IMR-90 (cell line): ENCODE measurements around the gene NEK11. TPM values are rescaled to one million over a fixed set of nuclear protein-coding genes. Genes with fewer than 3 reads are reported as not detected.

ENCODE experiments used
- ATAC-seq: fragments of 200-7000 bp; cut with Tn5 transposase; 2 replicates; pipeline ENCODE4 v1.9.1; 2020; ENCODE audit warnings: low read depth, mild to moderate bottlenecking, moderate library complexity
- BruUV-seq: library from RNA; stranded (reverse); fragments of 400-500 nt; replicated peaks from 2 replicates; lab custom pipeline; 2021; lab: Mats Ljungman, UMichigan
- CTCF ChIA-PET: fragments of 300-600 bp; formaldehyde crosslinking; extraction: SDS; loops from one replicate; lab custom pipeline; 2021; ENCODE audit warnings: antibody characterized with exemption; lab: Yijun Ruan, JAX
- POLR2A ChIA-PET: fragments of 300-600 bp; sonication (Branson Sonifier 250); formaldehyde crosslinking; loops from one replicate; lab custom pipeline; 2022; ENCODE audit warnings: antibody characterized with exemption; ENCODE audit not compliant: unreplicated experiment; lab: Charles Lee
- DNase-seq: peaks from one replicate; pipeline ENCODE4 v3.0.0; 2013
- H2AFZ ChIP-seq: replicated peaks from 2 replicates; pipeline ENCODE3; 2013; ENCODE audit warnings: low read length, mild to moderate bottlenecking; ENCODE audit not compliant: poor library complexity
- H2AK5ac ChIP-seq: 2 replicates; pipeline ENCODE4 v1.6.1; 2013; ENCODE audit warnings: low read depth, low read length, inconsistent platforms
- H2AK9ac ChIP-seq: replicated peaks from 2 replicates; pipeline ENCODE3; 2013; ENCODE audit warnings: mild to moderate bottlenecking, low read depth, low read length, moderate library complexity; ENCODE audit not compliant: poor library complexity
- H2BK120ac ChIP-seq: 2 replicates; pipeline ENCODE4 v1.6.1; 2013; ENCODE audit warnings: low read depth, low read length, inconsistent platforms
- H2BK15ac ChIP-seq: 3 replicates; pipeline ENCODE4 v1.6.1; 2013; ENCODE audit warnings: low read depth, low read length, inconsistent platforms
- H2BK20ac ChIP-seq: 2 replicates; pipeline ENCODE4 v1.6.1; 2013; ENCODE audit warnings: low read depth, mild to moderate bottlenecking, inconsistent platforms, low read length, moderate library complexity
- H2BK5ac ChIP-seq: 2 replicates; pipeline ENCODE4 v1.6.1; 2013; ENCODE audit warnings: mild to moderate bottlenecking, low read depth, low read length, inconsistent platforms; ENCODE audit not compliant: poor library complexity, severe bottlenecking
- H3K14ac ChIP-seq: replicated peaks from 2 replicates; pipeline ENCODE4 v1.6.1; 2013; ENCODE audit warnings: low read depth, low read length, inconsistent platforms
- H3K18ac ChIP-seq: 2 replicates; pipeline ENCODE4 v1.6.1; 2013; ENCODE audit warnings: low read depth, low read length, control low read depth
- H3K23ac ChIP-seq: 2 replicates; pipeline ENCODE4 v1.6.1; 2013; ENCODE audit warnings: low read depth, low read length, inconsistent platforms
- H3K27ac ChIP-seq: 2 replicates; pipeline ENCODE4 v1.5.1; 2013; ENCODE audit warnings: mild to moderate bottlenecking, control low read depth, low read length; ENCODE audit not compliant: insufficient read depth
- H3K27me3 ChIP-seq: 2 replicates; pipeline ENCODE4 v1.6.1; 2013; ENCODE audit warnings: low read length; ENCODE audit not compliant: control insufficient read depth, insufficient read depth
- H3K36me3 ChIP-seq: 2 replicates; pipeline ENCODE4 v1.6.1; 2013; ENCODE audit warnings: low read length, mixed read lengths; ENCODE audit not compliant: control insufficient read depth, insufficient read depth
- H3K4ac ChIP-seq: 2 replicates; pipeline ENCODE4 v1.6.1; 2013; ENCODE audit warnings: low read depth, low read length, inconsistent platforms
- H3K4me1 ChIP-seq: 2 replicates; pipeline ENCODE4 v1.6.1; 2013; ENCODE audit warnings: low read length, mixed read lengths; ENCODE audit not compliant: control insufficient read depth, insufficient read depth
- H3K4me2 ChIP-seq: 2 replicates; pipeline ENCODE4 v1.6.1; 2013; ENCODE audit warnings: low read depth, mild to moderate bottlenecking, control low read depth, low read length, moderate library complexity
- H3K4me3 ChIP-seq: 2 replicates; pipeline ENCODE4 v1.5.1; 2013; ENCODE audit warnings: low read depth, mild to moderate bottlenecking, control low read depth, low read length, moderate library complexity; ENCODE audit not compliant: insufficient read depth
- H3K56ac ChIP-seq: 2 replicates; pipeline ENCODE4 v1.6.1; 2013; ENCODE audit warnings: low read length, inconsistent platforms; ENCODE audit not compliant: insufficient read depth; ENCODE audit errors: extremely low read depth
- H3K79me1 ChIP-seq, 2 experiments: 2 replicates each; pipeline ENCODE4 v1.6.1; 2013; ENCODE audit warnings: low read length in 2 of 2, inconsistent platforms in 1 of 2, low read depth in 1 of 2
- H3K9ac ChIP-seq: 2 replicates; pipeline ENCODE4 v1.6.1; 2013; ENCODE audit warnings: low read depth, low read length, control low read depth
- H3K9me1 ChIP-seq: 2 replicates; pipeline ENCODE4 v1.6.1; 2013; ENCODE audit warnings: low read length, inconsistent platforms; ENCODE audit not compliant: insufficient read depth
- H3K9me3 ChIP-seq: 2 replicates; pipeline ENCODE4 v1.6.1; 2013; ENCODE audit warnings: low read length; ENCODE audit not compliant: control insufficient read depth, insufficient read depth
- H4K20me1 ChIP-seq: 2 replicates; pipeline ENCODE4 v1.6.1; 2013; ENCODE audit warnings: low read length, inconsistent platforms; ENCODE audit not compliant: insufficient read depth
- H4K5ac ChIP-seq: 2 replicates; pipeline ENCODE4 v1.6.1; 2013; ENCODE audit warnings: mild to moderate bottlenecking, low read depth, low read length, control low read depth
- H4K8ac ChIP-seq, 2 experiments: 2 replicates each; pipeline ENCODE4 v1.6.1; 2013; ENCODE audit warnings: low read depth in 2 of 2, low read length in 2 of 2, control low read depth in 1 of 2, inconsistent platforms in 1 of 2
- H4K91ac ChIP-seq: 2 replicates; pipeline ENCODE4 v1.6.1; 2013; ENCODE audit warnings: low read depth, low read length, inconsistent platforms; ENCODE audit not compliant: insufficient read depth
- CEBPB ChIP-seq: IDR thresholded peaks from 2 replicates; pipeline ENCODE4 v1.6.1; 2012; ENCODE audit warnings: low read depth, low read length, improper control_type of control experiment
- CHD1 ChIP-seq: IDR thresholded peaks from 2 replicates; pipeline ENCODE4 v1.6.1; 2012; ENCODE audit warnings: low read depth, low read length, improper control_type of control experiment
- NFE2L2 ChIP-seq: fragments of 150-350 bp; IDR thresholded peaks from 2 replicates; pipeline ENCODE4 v1.6.1; 2016; ENCODE audit warnings: low read depth, mild to moderate bottlenecking, low read length
- WGBS, 2 experiments: methylation state at CpG; one replicate each; pipeline versions ENCODE4 v1.1.5 to v1.1.7; 2013; ENCODE audit warnings: missing lambda C conversion rate in 2 of 2; ENCODE audit not compliant: insufficient read length in 1 of 2; ENCODE audit errors: extremely low coverage in 2 of 2; 5-methylcytosine and 5-hydroxymethylcytosine counted together
- dilution Hi-C: fragments of 300-500 bp; cut with HindIII; formaldehyde crosslinking; loops from one replicate; pipeline ENCODE4 v1.14.3; 2018; ENCODE audit warnings: low sequenced_read_pairs; ENCODE audit not compliant: unreplicated experiment
- in situ Hi-C: fragments of 300-500 bp; cut with MboI; formaldehyde crosslinking; loops from 3 replicates; pipeline ENCODE4 v1.14.3; 2019; ENCODE audit warnings: low sequenced_read_pairs, inconsistent platforms, mixed read lengths
- intact Hi-C: fragments of 100-400 bp; cut with micrococcal nuclease; formaldehyde crosslinking; loops from 2 replicates; pipeline ENCODE4 v1.10.0; 2022
- polyA plus RNA-seq, 3 experiments: library from polyadenylated mRNA; depleted of rRNA; stranded (reverse); fragments of >200 nt; gene quantifications; 2 replicates each; pipeline ENCODE4 v1.2.3, GENCODE V29; 2012; ENCODE audit warnings: low replicate concordance in 1 of 3
- total RNA-seq: library from RNA; depleted of rRNA; stranded (reverse); fragments of >200 nt; gene quantifications from 2 replicates; pipeline ENCODE4 v1.2.3, GENCODE V29; 2012

Gene NEK11
- total and polyA plus RNA-seq, 2 of the 4 experiments (the other 2 are of a cell fraction) = 1.1 to 1.6 TPM

GRCh38 chr3:131284302-131284701 lies 257.6 kb downstream of the NEK11 start:
- ChIA-PET CTCF (no interaction called here), POLR2A (no interaction called here)
- in situ Hi-C loops = no loop called here
- H3K23ac ChIP-seq = no peak overlapping the region
- no peak overlapping the region for H4K91ac ChIP-seq
- no peaks in the 10 kb centered on the region for H3K36me3 ChIP-seq
- H3K4me3 ChIP-seq = no peak overlapping the region
- no peaks in the 10 kb centered on the region for H3K79me1 ChIP-seq
- no peak overlapping the region for H2BK120ac ChIP-seq
- no peak overlapping the region for H2AFZ ChIP-seq
- H3K56ac ChIP-seq = no peak overlapping the region
- no peak overlapping the region for H2AK5ac ChIP-seq
- no peak overlapping the region for H3K9ac ChIP-seq
- no peak overlapping the region for H3K14ac ChIP-seq
- DNase-seq (no peak), ATAC-seq (no peak)
- H3K4me2 ChIP-seq = no peak overlapping the region
- H2BK15ac ChIP-seq = no peak overlapping the region
- H2BK20ac ChIP-seq = no peak overlapping the region
- no peak overlapping the region for H2BK5ac ChIP-seq
- intact Hi-C loops = no loop called here
- no peaks in the 10 kb centered on the region for H3K9me1 ChIP-seq
- 40% methylated on average over 1 of the region's 1 CpG; no CpG with 5 or more reads in 1 of the 2 experiments for WGBS, 2 experiments
- no peak overlapping the region for H2AK9ac ChIP-seq
- H3K27me3 ChIP-seq = no peaks in the 10 kb centered on the region
- H4K5ac ChIP-seq = no peak overlapping the region
- H4K8ac ChIP-seq = no peak overlapping the region
- no TSS peak for BruUV-seq
- no peak overlapping the region for H3K27ac ChIP-seq
- dilution Hi-C loops = no loop called here
- no peaks in the 10 kb centered on the region for H3K9me3 ChIP-seq
- no peaks in the 10 kb centered on the region for H4K20me1 ChIP-seq
- H3K18ac ChIP-seq = no peak overlapping the region
- TF ChIP-seq NFE2L2 = no peak
- TF ChIP-seq CHD1 = no peak
- no peak for TF ChIP-seq CEBPB
- no peak overlapping the region for H3K4ac ChIP-seq
- H3K4me1 ChIP-seq = no peaks in the 10 kb centered on the region
